A673 (cell line): ENCODE measurements around the gene CLSTN3. TPM values are rescaled to one million over a fixed set of nuclear protein-coding genes. Genes with fewer than 3 reads are reported as not detected.

Experiments
- BruUV-seq: library from RNA; stranded (reverse); fragments of 400-500 nt; replicated peaks from 2 replicates; lab custom pipeline; 2021; lab: Mats Ljungman, UMichigan
- CTCF ChIA-PET: fragments of 300-600 bp; sonication (Branson Sonifier 250); formaldehyde crosslinking; loops from one replicate; lab custom pipeline; 2022; ENCODE audit warnings: antibody characterized with exemption; lab: Charles Lee
- POLR2A ChIA-PET: fragments of 300-600 bp; sonication (Branson Sonifier 250); formaldehyde crosslinking; loops from one replicate; lab custom pipeline; 2022; ENCODE audit warnings: antibody characterized with exemption; ENCODE audit not compliant: low non-redundant PET; lab: Charles Lee
- DNase-seq: peaks from one replicate; pipeline ENCODE4 v3.0.0-alpha.2; 2015; ENCODE audit warnings: low spot score
- H3K27ac ChIP-seq: fragments of 200-600 bp; sonication (generic); 2 replicates; pipeline ENCODE4 v1.5.1; 2016; ENCODE audit warnings: mixed run types, low read depth, mild to moderate bottlenecking, mixed read lengths, antibody characterized with exemption, low read length; ENCODE audit not compliant: poor library complexity, severe bottlenecking
- H3K27me3 ChIP-seq: fragments of 200-600 bp; sonication (generic); replicated peaks from 2 replicates; pipeline ENCODE4 v1.6.1; 2017; ENCODE audit warnings: mixed run types, low read depth, mild to moderate bottlenecking, mixed read lengths, antibody characterized with exemption, low read length; ENCODE audit not compliant: insufficient read depth, poor library complexity
- H3K36me3 ChIP-seq: fragments of 200-600 bp; sonication (generic); 2 replicates; pipeline ENCODE4 v1.6.1; 2016; ENCODE audit warnings: mixed run types, mild to moderate bottlenecking, mixed read lengths, antibody characterized with exemption, low read length; ENCODE audit not compliant: insufficient read depth, poor library complexity, severe bottlenecking
- H3K4me1 ChIP-seq: fragments of 200-600 bp; sonication (generic); 2 replicates; pipeline ENCODE4 v1.6.1; 2017; ENCODE audit warnings: mixed run types, mild to moderate bottlenecking, mixed read lengths, antibody characterized with exemption, low read length; ENCODE audit not compliant: insufficient read depth, poor library complexity, severe bottlenecking
- H3K4me3 ChIP-seq: fragments of 200-600 bp; sonication (generic); 2 replicates; pipeline ENCODE4 v1.5.1; 2016; ENCODE audit warnings: low read depth, mixed run types, mild to moderate bottlenecking, mixed read lengths, low read length; ENCODE audit not compliant: poor library complexity, severe bottlenecking
- H3K9me3 ChIP-seq: fragments of 200-600 bp; sonication (generic); 2 replicates; pipeline ENCODE4 v1.6.1; 2016; ENCODE audit warnings: mixed run types, low read depth, mild to moderate bottlenecking, mixed read lengths, antibody characterized with exemption, low read length; ENCODE audit not compliant: poor library complexity, severe bottlenecking
- CTCF ChIP-seq: fragments of 300-800, 200-600 bp; sonication (generic); conservative IDR thresholded peaks from 2 replicates; pipeline ENCODE4 v1.5.1; 2017; ENCODE audit warnings: low read depth, mild to moderate bottlenecking, antibody characterized with exemption, low read length, moderate library complexity, mixed read lengths
- EZH2 ChIP-seq: fragments of 200-600 bp; sonication (generic); IDR thresholded peaks from 2 replicates; pipeline ENCODE4 v1.6.1; 2017; ENCODE audit warnings: borderline replicate concordance, low read depth, mild to moderate bottlenecking, mixed read lengths, antibody characterized with exemption, low read length; ENCODE audit not compliant: poor library complexity, severe bottlenecking
- intact Hi-C: fragments of 100-400 bp; cut with micrococcal nuclease; formaldehyde crosslinking; loops from one replicate; pipeline ENCODE4 v1.10.0; 2022; ENCODE audit not compliant: unreplicated experiment
- total RNA-seq: library from RNA; stranded (reverse); gene quantifications from 2 replicates; pipeline ENCODE4 v1.2.3, GENCODE V29; 2021

Gene CLSTN3
- total RNA-seq, 1 experiment from 2014 or later, result 10.7 TPM

DNA sequence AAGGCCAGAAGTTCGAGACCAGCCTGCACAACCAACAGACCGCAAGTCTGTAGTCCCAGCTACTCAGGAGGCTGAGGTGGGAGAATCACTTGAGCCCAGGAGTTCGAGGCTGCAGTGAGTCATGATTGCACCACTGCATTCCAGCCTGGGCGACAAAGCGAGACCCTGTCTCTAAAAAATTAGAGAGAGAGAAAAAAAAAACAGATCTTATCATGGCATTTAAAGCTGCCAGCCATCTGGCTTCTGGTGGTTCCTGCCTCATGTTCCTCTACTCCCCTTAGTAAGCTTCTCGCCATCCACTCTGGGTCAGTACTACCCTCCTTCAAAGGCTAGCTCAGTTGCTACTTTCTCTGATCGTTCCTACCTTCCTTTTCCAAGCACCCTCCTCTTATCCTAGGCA is 16.1 kb downstream of the CLSTN3 start:
- no peak for DNase-seq
- H3K36me3 ChIP-seq, result no peaks in the 10 kb centered on the region
- intact Hi-C loops, result no loop called here
- no peaks in the 10 kb centered on the region for H3K4me1 ChIP-seq
- no peak overlapping the region for H3K27ac ChIP-seq
- TF ChIP-seq EZH2 (no peak), CTCF (no peak)
- H3K4me3 ChIP-seq, result no peak overlapping the region
- H3K27me3 ChIP-seq, result no peaks in the 10 kb centered on the region
- BruUV-seq, result no TSS peak
- ChIA-PET POLR2A (no interaction called here), CTCF (no interaction called here)
- no peaks in the 10 kb centered on the region for H3K9me3 ChIP-seq

DNA sequence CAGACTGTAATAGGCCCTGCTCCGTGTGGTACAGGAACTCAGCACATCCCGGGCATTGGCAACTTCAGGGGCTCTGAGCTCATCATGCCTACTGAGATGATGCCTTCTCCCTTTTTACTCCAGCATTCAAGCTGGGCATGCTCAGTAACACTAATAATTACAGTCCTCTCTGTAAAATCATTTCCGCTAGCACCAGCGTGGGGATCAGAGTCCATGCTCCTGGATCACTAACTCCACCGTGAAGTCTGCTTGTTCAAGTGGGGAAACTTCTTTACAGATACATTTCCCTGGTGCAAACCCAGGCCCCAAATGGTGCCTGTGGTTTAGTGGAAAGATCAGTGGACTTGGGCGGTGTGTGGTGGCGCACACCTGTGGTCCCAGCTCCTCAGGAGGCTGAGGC is 16.7 kb downstream of the CLSTN3 start:
- no peaks in the 10 kb centered on the region for H3K9me3 ChIP-seq
- intact Hi-C loops, result no loop called here
- CTCF ChIA-PET, result no interaction called here
- no peak overlapping the region for H3K27ac ChIP-seq
- DNase-seq, result no peak
- BruUV-seq, result no TSS peak
- no peak for TF ChIP-seq EZH2
- no peak for TF ChIP-seq CTCF
- H3K36me3 ChIP-seq, result no peaks in the 10 kb centered on the region
- no peaks in the 10 kb centered on the region for H3K27me3 ChIP-seq
- H3K4me1 ChIP-seq, result no peaks in the 10 kb centered on the region
- no peak overlapping the region for H3K4me3 ChIP-seq
- POLR2A ChIA-PET, result no interaction called here

DNA sequence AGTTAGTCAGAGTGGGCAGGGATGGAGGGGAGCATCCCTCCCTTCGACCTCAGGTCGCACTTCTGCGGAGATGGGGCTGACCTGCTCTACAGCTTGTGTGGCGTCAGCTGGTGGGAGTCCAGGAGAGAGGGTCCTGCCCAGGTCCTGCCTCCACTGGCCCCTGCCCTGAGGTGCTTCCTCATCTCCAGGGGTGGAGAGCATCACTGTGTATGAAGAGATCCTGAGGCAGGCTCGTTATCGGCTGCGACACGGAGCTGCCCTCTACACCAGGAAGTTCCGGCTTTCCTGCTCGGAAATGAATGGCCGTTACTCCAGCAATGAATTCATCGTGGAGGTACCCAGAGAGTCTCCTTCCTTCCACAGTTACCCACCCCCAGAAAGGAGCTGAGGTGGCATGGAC is 20.2 kb downstream of the CLSTN3 start:
- CTCF ChIA-PET, result no interaction called here
- DNase-seq, result no peak
- Histone ChIP-seq H3K27ac (no peak overlapping the region), H3K4me3 (no peak overlapping the region), H3K9me3 (no peaks in the 10 kb centered on the region), H3K27me3 (no peaks in the 10 kb centered on the region), H3K36me3 (no peaks in the 10 kb centered on the region), H3K4me1 (no peaks in the 10 kb centered on the region)
- BruUV-seq, result no TSS peak
- TF ChIP-seq EZH2 (no peak), CTCF (no peak)
- POLR2A ChIA-PET, result no interaction called here
- intact Hi-C loops, result no loop called here
